Lower leg skin (tissue), 3 donors: ENCODE data around the gene HACL1.

Experiments
- POLR2A ChIP-seq, 2 donors: fragments of 450-650 bp; IDR thresholded peaks; one replicate each; pipeline ENCODE4 v1.6.1; 2016 to 2017; ENCODE audit warnings: antibody characterized with exemption in 2 of 2, mild to moderate bottlenecking in 1 of 2, moderate library complexity in 1 of 2
- TF ChIP-seq, protein P1 (sequence below), 3 donors: fragments of 450-650 bp; IDR thresholded peaks; one replicate each; pipeline ENCODE4 v1.5.1; 2016; ENCODE audit warnings: antibody characterized with exemption in 3 of 3, mild to moderate bottlenecking in 3 of 3, moderate library complexity in 2 of 3

DNA sequence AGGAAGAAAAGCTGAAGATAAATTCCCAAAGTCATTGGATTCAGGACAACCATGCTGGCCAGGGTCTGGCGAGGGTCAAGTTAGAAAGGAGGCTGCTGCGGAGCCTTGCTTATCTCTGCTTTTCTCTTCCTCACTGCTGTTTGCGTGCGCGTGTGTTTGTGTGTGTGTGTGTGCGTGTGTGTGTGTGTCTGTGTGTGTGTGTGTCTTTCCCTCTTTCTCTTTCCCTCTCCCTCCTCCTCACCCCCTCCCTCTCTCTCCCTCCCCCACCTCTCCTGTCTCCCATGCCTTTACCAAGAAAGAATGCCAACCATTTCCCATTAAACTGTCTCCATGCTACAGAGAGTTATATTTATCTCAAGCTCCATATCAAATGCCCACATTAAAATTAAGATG lies 79.8 kb downstream of the HACL1 start, which contains the start of gene COLQ:
- TF ChIP-seq, protein P1, sequence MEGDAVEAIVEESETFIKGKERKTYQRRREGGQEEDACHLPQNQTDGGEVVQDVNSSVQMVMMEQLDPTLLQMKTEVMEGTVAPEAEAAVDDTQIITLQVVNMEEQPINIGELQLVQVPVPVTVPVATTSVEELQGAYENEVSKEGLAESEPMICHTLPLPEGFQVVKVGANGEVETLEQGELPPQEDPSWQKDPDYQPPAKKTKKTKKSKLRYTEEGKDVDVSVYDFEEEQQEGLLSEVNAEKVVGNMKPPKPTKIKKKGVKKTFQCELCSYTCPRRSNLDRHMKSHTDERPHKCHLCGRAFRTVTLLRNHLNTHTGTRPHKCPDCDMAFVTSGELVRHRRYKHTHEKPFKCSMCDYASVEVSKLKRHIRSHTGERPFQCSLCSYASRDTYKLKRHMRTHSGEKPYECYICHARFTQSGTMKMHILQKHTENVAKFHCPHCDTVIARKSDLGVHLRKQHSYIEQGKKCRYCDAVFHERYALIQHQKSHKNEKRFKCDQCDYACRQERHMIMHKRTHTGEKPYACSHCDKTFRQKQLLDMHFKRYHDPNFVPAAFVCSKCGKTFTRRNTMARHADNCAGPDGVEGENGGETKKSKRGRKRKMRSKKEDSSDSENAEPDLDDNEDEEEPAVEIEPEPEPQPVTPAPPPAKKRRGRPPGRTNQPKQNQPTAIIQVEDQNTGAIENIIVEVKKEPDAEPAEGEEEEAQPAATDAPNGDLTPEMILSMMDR (IDR thresholded peaks at IDR 0.05), result no peak
- TF ChIP-seq POLR2A (IDR thresholded peaks at IDR 0.05), result no peak
